Mesenchymal stem cell (in vitro differentiated cells and primary cell): Measurements from ENCODE around the gene KLHL40.

Source experiments
- DNase-seq: peaks from one replicate; pipeline ENCODE4 v3.0.0-alpha.2; 2013
- H2AFZ ChIP-seq: one replicate; pipeline ENCODE4 v1.6.1; 2013; ENCODE audit warnings: low read depth, mild to moderate bottlenecking, control low read depth, inconsistent platforms, low read length, moderate library complexity
- H2AK5ac ChIP-seq: 2 replicates; pipeline ENCODE4 v1.6.1; 2013; ENCODE audit warnings: low read length, moderate library complexity, mild to moderate bottlenecking, inconsistent platforms; ENCODE audit not compliant: severe bottlenecking
- H2BK120ac ChIP-seq: one replicate; pipeline ENCODE4 v1.6.1; 2013; ENCODE audit warnings: low read depth, mild to moderate bottlenecking, inconsistent platforms, low read length, moderate library complexity
- H2BK12ac ChIP-seq, 2 experiments: one replicate each; pipeline ENCODE4 v1.6.1; 2013; ENCODE audit warnings: inconsistent platforms in 2 of 2, low read length in 2 of 2, mild to moderate bottlenecking in 2 of 2, moderate library complexity in 2 of 2, control low read depth in 1 of 2
- H2BK15ac ChIP-seq: one replicate; pipeline ENCODE4 v1.6.1; 2013; ENCODE audit warnings: mild to moderate bottlenecking, low read depth, inconsistent platforms; ENCODE audit not compliant: poor library complexity, severe bottlenecking
- H2BK5ac ChIP-seq: 2 replicates; pipeline ENCODE4 v1.6.1; 2013; ENCODE audit warnings: low read depth, mild to moderate bottlenecking, low read length, control low read depth, inconsistent platforms; ENCODE audit not compliant: poor library complexity, severe bottlenecking
- H3K14ac ChIP-seq, 2 experiments: one replicate each; pipeline ENCODE4 v1.6.1; 2013; ENCODE audit warnings: inconsistent platforms in 2 of 2, low read length in 2 of 2, control low read depth in 1 of 2, mild to moderate bottlenecking in 1 of 2, moderate library complexity in 1 of 2
- H3K18ac ChIP-seq, 2 experiments: one replicate each; pipeline ENCODE4 v1.6.1; 2013; ENCODE audit warnings: inconsistent platforms in 2 of 2, low read length in 2 of 2, control low read depth in 1 of 2, low read depth in 1 of 2, mild to moderate bottlenecking in 1 of 2
- H3K23ac ChIP-seq, 2 experiments: one replicate each; pipeline ENCODE4 v1.6.1; 2013; ENCODE audit warnings: inconsistent platforms in 2 of 2, low read length in 2 of 2, mild to moderate bottlenecking in 2 of 2, moderate library complexity in 2 of 2, control low read depth in 1 of 2
- H3K27ac ChIP-seq: 2 replicates; pipeline ENCODE4 v1.5.1; 2013; ENCODE audit warnings: mild to moderate bottlenecking, moderate library complexity, low read length, control low read depth, inconsistent platforms; ENCODE audit not compliant: poor library complexity, severe bottlenecking
- H3K27me3 ChIP-seq, 2 experiments: 2 replicates each; pipeline versions ENCODE4 v1.6.1 to v1.7.0; 2013; ENCODE audit warnings: low read length in 2 of 2, mild to moderate bottlenecking in 2 of 2, moderate library complexity in 2 of 2, control low read depth in 1 of 2, inconsistent platforms in 1 of 2; ENCODE audit not compliant: control insufficient read depth in 1 of 2, insufficient read depth in 1 of 2
- H3K36me3 ChIP-seq, 2 experiments: 2 replicates each; pipeline versions ENCODE4 v1.6.1 to v1.7.0; 2013; ENCODE audit warnings: low read length in 2 of 2, control low read depth in 1 of 2, inconsistent platforms in 1 of 2, low read depth in 1 of 2, mild to moderate bottlenecking in 1 of 2; ENCODE audit not compliant: insufficient read depth in 2 of 2, control insufficient read depth in 1 of 2
- H3K4ac ChIP-seq, 2 experiments: one replicate each; pipeline ENCODE4 v1.6.1; 2013; ENCODE audit warnings: inconsistent platforms in 2 of 2, low read length in 2 of 2, mild to moderate bottlenecking in 2 of 2, moderate library complexity in 2 of 2, control low read depth in 1 of 2, low read depth in 1 of 2
- H3K4me1 ChIP-seq: 2 replicates; pipeline ENCODE4 v1.6.1; 2013; ENCODE audit warnings: low read depth, low read length, control low read depth; ENCODE audit not compliant: control insufficient read depth, insufficient read depth
- H3K4me2 ChIP-seq: 2 replicates; pipeline ENCODE4 v1.6.1; 2013; ENCODE audit warnings: low read length, mild to moderate bottlenecking, inconsistent platforms; ENCODE audit not compliant: poor library complexity, severe bottlenecking
- H3K4me3 ChIP-seq, 2 experiments: 2 replicates each; pipeline versions ENCODE4 v1.5.1 to v1.7.0; 2013; ENCODE audit warnings: low read length in 2 of 2, mild to moderate bottlenecking in 2 of 2, control low read depth in 1 of 2, low read depth in 1 of 2; ENCODE audit not compliant: insufficient read depth in 1 of 2
- H3K79me1 ChIP-seq: replicated peaks from 2 replicates; pipeline ENCODE4 v1.6.1; 2013; ENCODE audit warnings: mild to moderate bottlenecking, control low read depth, low read length, inconsistent platforms; ENCODE audit not compliant: poor library complexity, severe bottlenecking
- H3K9ac ChIP-seq: 2 replicates; pipeline ENCODE4 v1.7.0; 2013; ENCODE audit warnings: mild to moderate bottlenecking, low read length, moderate library complexity
- H3K9me3 ChIP-seq: 2 replicates; pipeline ENCODE4 v1.7.0; 2013; ENCODE audit warnings: mild to moderate bottlenecking, low read length; ENCODE audit not compliant: control insufficient read depth
- H4K8ac ChIP-seq: one replicate; pipeline ENCODE4 v1.6.1; 2013; ENCODE audit warnings: inconsistent platforms, mild to moderate bottlenecking, low read length, moderate library complexity
- H4K91ac ChIP-seq: one replicate; pipeline ENCODE4 v1.6.1; 2013; ENCODE audit warnings: mild to moderate bottlenecking, low read length, inconsistent platforms
- WGBS: methylation state at CpG from one replicate; pipeline ENCODE4 v1.1.7; 2013; ENCODE audit warnings: mixed read lengths; 5-methylcytosine and 5-hydroxymethylcytosine counted together

Gene KLHL40

GRCh38 chr3:42666577-42666998 is 18.7 kb upstream of the KLHL40 start:
- Histone ChIP-seq H3K9me3 (peaks cover 9% of the 10 kb centered on the region), H4K8ac (no peak overlapping the region), H3K4me1 (peaks cover 5% of the 10 kb centered on the region), H4K91ac (no peak overlapping the region), H3K23ac (no peak overlapping the region), H3K14ac (peak overlapping the region in 1 of 2 experiments; percentile 64), H3K4me3 (no peak overlapping the region), H2BK12ac (no peak overlapping the region), H2BK120ac (no peak overlapping the region), H2BK5ac (no peak overlapping the region), H3K27ac (no peak overlapping the region), H2AFZ (no peak overlapping the region), H3K9ac (no peak overlapping the region), H3K18ac (peak overlapping the region in 1 of 2 experiments; percentile 44), H3K4ac (no peak overlapping the region), H2AK5ac (no peak overlapping the region), H2BK15ac (no peak overlapping the region), H3K79me1 (no peaks in the 10 kb centered on the region), H3K4me2 (no peak overlapping the region), H3K36me3 (peaks cover 6 to 36% of the 10 kb centered on the region in 2 experiments), H3K27me3 (peaks cover 9 to 20% of the 10 kb centered on the region in 2 experiments)
- 92% methylated on average over 4 of the region's 4 CpGs for WGBS
- no peak for DNase-seq

- Histone ChIP-seq H2BK12ac (no peak overlapping the region), H2AK5ac (no peak overlapping the region), H3K4ac (no peak overlapping the region), H4K8ac (no peak overlapping the region), H2AFZ (no peak overlapping the region), H2BK5ac (no peak overlapping the region), H4K91ac (no peak overlapping the region), H3K4me1 (peaks cover 5% of the 10 kb centered on the region), H3K18ac (no peak overlapping the region), H2BK15ac (no peak overlapping the region), H3K36me3 (peaks cover under 1 to 31% of the 10 kb centered on the region in 2 experiments), H3K14ac (peak overlapping the region in 1 of 2 experiments; percentile 37), H3K27ac (no peak overlapping the region), H3K4me3 (no peak overlapping the region), H2BK120ac (no peak overlapping the region), H3K23ac (no peak overlapping the region), H3K4me2 (no peak overlapping the region), H3K79me1 (no peaks in the 10 kb centered on the region), H3K27me3 (peaks cover 9 to 20% of the 10 kb centered on the region in 2 experiments), H3K9ac (no peak overlapping the region), H3K9me3 (peaks cover 9% of the 10 kb centered on the region)
- DNase-seq, result no peak
- WGBS, result 80% methylated on average over 7 of the region's 7 CpGs
Observed at GRCh38 chr3:42667096-42667522, 18.2 kb upstream of the KLHL40 start.

GRCh38 chr3:42667523-42668412 is 17.6 kb upstream of the KLHL40 start:
- no peaks in the 10 kb centered on the region for H3K79me1 ChIP-seq
- no peak overlapping the region for H3K18ac ChIP-seq
- H3K4me3 ChIP-seq, result no peak overlapping the region
- H3K4me1 ChIP-seq, result peaks cover 5% of the 10 kb centered on the region
- H2BK5ac ChIP-seq, result no peak overlapping the region
- H2BK12ac ChIP-seq, result no peak overlapping the region
- DNase-seq, result no peak
- H3K23ac ChIP-seq, result no peak overlapping the region
- peak overlapping the region in 1 of 2 experiments; percentile 37 for H3K14ac ChIP-seq
- peaks cover 9 to 20% of the 10 kb centered on the region in 2 experiments for H3K27me3 ChIP-seq
- peaks cover 9% of the 10 kb centered on the region for H3K9me3 ChIP-seq
- H2BK15ac ChIP-seq, result no peak overlapping the region
- no peak overlapping the region for H2BK120ac ChIP-seq
- H3K9ac ChIP-seq, result no peak overlapping the region
- H3K36me3 ChIP-seq, result peaks cover 0 to 24% of the 10 kb centered on the region in 2 experiments
- no peak overlapping the region for H2AFZ ChIP-seq
- H4K91ac ChIP-seq, result no peak overlapping the region
- no peak overlapping the region for H3K4me2 ChIP-seq
- 71% methylated on average over 8 of the region's 8 CpGs for WGBS
- no peak overlapping the region for H4K8ac ChIP-seq
- no peak overlapping the region for H3K4ac ChIP-seq
- no peak overlapping the region for H2AK5ac ChIP-seq
- no peak overlapping the region for H3K27ac ChIP-seq

GRCh38 chr3:42668413-42668760 is 16.9 kb upstream of the KLHL40 start:
- Histone ChIP-seq H2AFZ (no peak overlapping the region), H3K27me3 (peaks cover 9 to 20% of the 10 kb centered on the region in 2 experiments), H4K91ac (no peak overlapping the region), H3K18ac (no peak overlapping the region), H4K8ac (no peak overlapping the region), H2BK120ac (no peak overlapping the region), H3K9ac (no peak overlapping the region), H3K4me1 (peaks cover 5% of the 10 kb centered on the region), H2BK5ac (no peak overlapping the region), H3K36me3 (peaks cover 0 to 18% of the 10 kb centered on the region in 2 experiments), H3K14ac (no peak overlapping the region), H2BK12ac (no peak overlapping the region), H3K4me2 (no peak overlapping the region), H3K9me3 (peaks cover 9% of the 10 kb centered on the region), H3K79me1 (no peaks in the 10 kb centered on the region), H3K27ac (no peak overlapping the region), H2AK5ac (no peak overlapping the region), H3K23ac (no peak overlapping the region), H3K4ac (no peak overlapping the region), H3K4me3 (no peak overlapping the region), H2BK15ac (no peak overlapping the region)
- WGBS, result 79% methylated on average over 2 of the region's 2 CpGs
- DNase-seq, result no peak
